ENCODE data around the gene ERC1. TPM values are rescaled to one million over a fixed set of nuclear protein-coding genes. Genes with fewer than 3 reads are reported as not detected.
A peak's percentile ranks its signal among the peaks of the same experiment; 100 is the strongest.

Gene ERC1
- total and polyA plus RNA-seq, 3 experiments from 2014 or later: 11.0 to 24.2 (median 22.6) TPM

DNA sequence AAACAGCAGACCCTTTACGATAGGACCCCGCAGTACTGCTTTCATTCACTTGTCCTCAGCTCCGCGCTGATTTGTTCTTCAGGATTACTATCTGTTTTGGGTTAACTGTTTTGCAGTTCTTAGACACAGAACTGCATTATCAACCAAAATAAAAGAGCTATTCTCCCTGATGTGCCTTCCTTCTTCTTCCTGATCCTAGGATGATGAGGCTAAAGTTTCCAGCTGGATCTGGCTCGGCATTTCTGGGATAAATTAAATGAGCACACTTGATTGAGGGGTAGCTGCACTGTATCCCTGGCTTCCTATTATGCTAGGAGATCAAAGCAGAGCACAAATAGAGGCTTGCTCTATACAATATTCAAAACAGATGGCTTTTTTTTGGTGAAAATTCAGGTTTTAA lies 437.6 kb downstream of the ERC1 start:
- Histone ChIP-seq H3K9me3 (ENCODE audit: low read length) (no peaks in the 10 kb centered on the region), H3K27ac (ENCODE audit: low read depth, low read length) (no peak overlapping the region), H3K4me1 (ENCODE audit: insufficient read depth, low read length) (no peaks in the 10 kb centered on the region), H3K27me3 (ENCODE audit: insufficient read depth, low read length, poor library complexity, severe bottlenecking) (no peaks in the 10 kb centered on the region), H3K36me3 (ENCODE audit: insufficient read depth, low read length) (no peaks in the 10 kb centered on the region), H3K4me3 (ENCODE audit: low read length) (no peak overlapping the region)
- H3K4me3 Mint-ChIP-seq: no peak overlapping the region
- H3K4me1 Mint-ChIP-seq: peaks cover 0 to 2% (median 0%) of the 10 kb centered on the region in 3 donors
- ChIA-PET CTCF (no interaction called here), POLR2A (no interaction called here)
- peaks cover 0 to 1% of the 10 kb centered on the region in 2 donors for H3K27me3 Mint-ChIP-seq
- no peak overlapping the region for H3K27ac Mint-ChIP-seq
- no peak for DNase-seq
- peaks cover 0 to 2% (median 0%) of the 10 kb centered on the region in 3 donors for H3K36me3 Mint-ChIP-seq
- H3K9me3 Mint-ChIP-seq: no peaks in the 10 kb centered on the region

DNA sequence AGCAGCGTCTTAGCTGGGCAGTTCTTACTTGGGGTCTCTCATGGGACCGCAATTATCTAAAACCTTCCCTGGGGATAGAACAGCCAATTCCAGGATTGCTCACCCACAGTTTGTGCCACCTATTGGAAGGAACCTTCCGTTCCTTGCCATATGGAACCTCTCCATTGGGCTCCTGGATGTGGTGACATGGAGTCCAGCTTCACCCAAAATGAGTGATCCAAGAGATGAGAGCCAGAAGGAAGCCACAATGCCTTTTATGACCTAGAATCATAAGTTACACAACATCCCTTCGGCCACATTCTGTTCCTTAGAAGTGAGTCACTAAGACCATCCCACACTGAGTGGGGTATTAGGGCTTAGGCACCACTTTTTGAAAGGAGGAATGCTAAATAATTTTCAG lies 439.0 kb downstream of the ERC1 start:
- no peaks in the 10 kb centered on the region for H3K9me3 Mint-ChIP-seq
- no peak overlapping the region for H3K4me3 ChIP-seq (ENCODE audit: low read length)
- no peaks in the 10 kb centered on the region for H3K4me1 Mint-ChIP-seq
- no peaks in the 10 kb centered on the region for H3K9me3 ChIP-seq (ENCODE audit: low read length)
- no peaks in the 10 kb centered on the region for H3K36me3 ChIP-seq (ENCODE audit: insufficient read depth, low read length)
- DNase-seq: no peak
- ChIA-PET CTCF (no interaction called here), POLR2A (no interaction called here)
- peaks cover 0 to 1% of the 10 kb centered on the region in 2 donors for H3K27me3 Mint-ChIP-seq
- H3K27me3 ChIP-seq (ENCODE audit: insufficient read depth, low read length, poor library complexity, severe bottlenecking): no peaks in the 10 kb centered on the region
- H3K4me1 ChIP-seq (ENCODE audit: insufficient read depth, low read length): no peaks in the 10 kb centered on the region
- H3K27ac Mint-ChIP-seq: no peak overlapping the region
- no peak overlapping the region for H3K27ac ChIP-seq (ENCODE audit: low read depth, low read length)
- no peak overlapping the region for H3K4me3 Mint-ChIP-seq
- H3K36me3 Mint-ChIP-seq: peaks cover 0 to 2% (median 0%) of the 10 kb centered on the region in 3 donors

DNA sequence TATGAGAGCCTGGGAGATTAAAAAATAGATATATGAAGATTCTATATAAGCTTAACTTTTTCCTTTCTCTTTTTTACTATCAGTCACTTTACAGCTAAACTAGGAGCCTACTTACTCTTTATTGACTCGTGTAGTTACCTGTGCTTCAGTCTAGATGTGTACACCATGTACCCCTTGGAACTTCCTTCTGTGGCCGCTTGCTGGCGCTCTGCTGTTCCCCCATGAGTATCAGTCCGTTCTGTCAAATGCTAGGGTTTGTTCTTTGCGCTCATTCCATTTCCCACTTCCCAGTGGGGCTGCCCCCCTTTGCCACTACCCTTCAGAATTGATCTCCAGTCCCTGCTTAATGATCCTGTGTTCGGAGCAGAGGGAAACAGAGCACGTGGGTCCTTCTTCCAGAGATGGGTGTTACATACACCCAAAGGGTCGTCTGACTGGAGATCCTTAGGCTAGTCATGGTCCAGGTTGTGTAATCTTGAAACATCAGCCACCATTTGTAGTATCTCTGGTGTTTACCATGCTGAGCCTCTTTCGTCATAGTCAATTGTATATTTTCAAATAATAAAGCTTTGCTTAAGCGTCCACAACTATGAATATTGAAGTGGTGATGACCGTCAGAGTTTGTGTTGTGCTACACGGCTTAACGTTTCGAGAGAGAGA lies 443.4 kb downstream of the ERC1 start:
- no peak for DNase-seq
- Mint-ChIP-seq H3K27me3 (no peaks in the 10 kb centered on the region), H3K4me1 (no peaks in the 10 kb centered on the region), H3K36me3 (no peaks in the 10 kb centered on the region), H3K9me3 (no peaks in the 10 kb centered on the region), H3K4me3 (no peak overlapping the region), H3K27ac (no peak overlapping the region)
- H3K9me3 ChIP-seq (ENCODE audit: low read length): no peaks in the 10 kb centered on the region
- H3K27ac ChIP-seq (ENCODE audit: low read depth, low read length): no peak overlapping the region
- CTCF ChIA-PET: interaction anchor here (0.9 kb wide), 1 partner anchor 10 kb away, joined by 3 read pairs; no protein-coding TSS in a partner anchor
- no peaks in the 10 kb centered on the region for H3K27me3 ChIP-seq (ENCODE audit: insufficient read depth, low read length, poor library complexity, severe bottlenecking)
- no peaks in the 10 kb centered on the region for H3K4me1 ChIP-seq (ENCODE audit: insufficient read depth, low read length)
- no peaks in the 10 kb centered on the region for H3K36me3 ChIP-seq (ENCODE audit: insufficient read depth, low read length)
- H3K4me3 ChIP-seq (ENCODE audit: low read length): no peak overlapping the region
- POLR2A ChIA-PET: no interaction called here

DNA sequence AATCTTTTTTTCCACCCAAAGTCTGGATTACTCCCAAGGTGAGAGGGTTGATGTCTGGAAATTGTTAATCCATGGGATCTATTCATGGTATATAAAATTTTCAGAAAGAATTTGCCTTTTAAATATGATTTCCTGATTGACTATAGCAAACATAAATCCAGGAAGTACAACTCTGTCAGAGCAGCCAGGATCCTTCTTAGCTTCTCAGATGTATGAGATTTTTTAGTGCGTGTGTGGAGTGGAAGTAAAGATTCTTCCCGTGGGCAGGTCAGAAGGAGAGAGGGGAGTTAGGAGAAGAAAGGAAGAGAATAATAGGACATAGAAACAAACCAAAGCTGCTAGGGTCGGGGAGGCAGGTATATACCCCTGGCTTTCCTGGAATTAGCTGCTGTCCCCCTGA lies 444.0 kb downstream of the ERC1 start:
- no peak overlapping the region for H3K4me3 Mint-ChIP-seq
- Histone ChIP-seq H3K4me1 (ENCODE audit: insufficient read depth, low read length) (no peaks in the 10 kb centered on the region), H3K9me3 (ENCODE audit: low read length) (no peaks in the 10 kb centered on the region), H3K36me3 (ENCODE audit: insufficient read depth, low read length) (no peaks in the 10 kb centered on the region), H3K27me3 (ENCODE audit: insufficient read depth, low read length, poor library complexity, severe bottlenecking) (no peaks in the 10 kb centered on the region), H3K27ac (ENCODE audit: low read depth, low read length) (no peak overlapping the region), H3K4me3 (ENCODE audit: low read length) (no peak overlapping the region)
- no peaks in the 10 kb centered on the region for H3K36me3 Mint-ChIP-seq
- H3K9me3 Mint-ChIP-seq: no peaks in the 10 kb centered on the region
- no peak overlapping the region for H3K27ac Mint-ChIP-seq
- DNase-seq: no peak
- ChIA-PET CTCF (interaction anchor here (0.9 kb wide), 1 partner anchor 11 kb away, joined by 3 read pairs; no protein-coding TSS in a partner anchor), POLR2A (no interaction called here)
- no peaks in the 10 kb centered on the region for H3K4me1 Mint-ChIP-seq
- H3K27me3 Mint-ChIP-seq: no peaks in the 10 kb centered on the region

DNA sequence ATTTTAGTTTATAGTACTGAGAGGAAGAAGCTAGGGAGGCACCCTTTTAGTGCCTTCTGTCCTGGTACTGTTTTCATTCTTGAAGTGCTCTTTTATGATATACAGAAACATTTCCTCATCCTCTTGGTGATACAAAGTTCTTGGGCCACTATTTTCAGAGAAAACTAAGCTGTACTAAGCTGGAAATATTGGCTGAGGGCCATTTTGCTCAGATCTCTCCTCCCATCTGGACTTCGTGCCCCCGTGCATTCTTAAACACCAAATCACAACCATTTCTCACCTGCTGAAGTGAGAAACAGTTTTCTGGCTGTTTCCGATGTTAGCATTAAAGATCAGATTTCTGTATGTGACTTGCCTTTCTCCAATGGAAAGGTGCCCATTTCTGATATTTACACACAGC lies 444.4 kb downstream of the ERC1 start:
- no peak for DNase-seq
- H3K4me1 Mint-ChIP-seq: no peaks in the 10 kb centered on the region
- no peak overlapping the region for H3K4me3 Mint-ChIP-seq
- Histone ChIP-seq H3K27ac (ENCODE audit: low read depth, low read length) (no peak overlapping the region), H3K9me3 (ENCODE audit: low read length) (no peaks in the 10 kb centered on the region), H3K4me1 (ENCODE audit: insufficient read depth, low read length) (no peaks in the 10 kb centered on the region), H3K27me3 (ENCODE audit: insufficient read depth, low read length, poor library complexity, severe bottlenecking) (no peaks in the 10 kb centered on the region), H3K4me3 (ENCODE audit: low read length) (no peak overlapping the region), H3K36me3 (ENCODE audit: insufficient read depth, low read length) (no peaks in the 10 kb centered on the region)
- H3K27ac Mint-ChIP-seq: no peak overlapping the region
- H3K27me3 Mint-ChIP-seq: no peaks in the 10 kb centered on the region
- H3K36me3 Mint-ChIP-seq: no peaks in the 10 kb centered on the region
- no peaks in the 10 kb centered on the region for H3K9me3 Mint-ChIP-seq
- ChIA-PET POLR2A (no interaction called here), CTCF (interaction anchor here (0.9 kb wide), 1 partner anchor 11 kb away, joined by 3 read pairs; no protein-coding TSS in a partner anchor)

DNA sequence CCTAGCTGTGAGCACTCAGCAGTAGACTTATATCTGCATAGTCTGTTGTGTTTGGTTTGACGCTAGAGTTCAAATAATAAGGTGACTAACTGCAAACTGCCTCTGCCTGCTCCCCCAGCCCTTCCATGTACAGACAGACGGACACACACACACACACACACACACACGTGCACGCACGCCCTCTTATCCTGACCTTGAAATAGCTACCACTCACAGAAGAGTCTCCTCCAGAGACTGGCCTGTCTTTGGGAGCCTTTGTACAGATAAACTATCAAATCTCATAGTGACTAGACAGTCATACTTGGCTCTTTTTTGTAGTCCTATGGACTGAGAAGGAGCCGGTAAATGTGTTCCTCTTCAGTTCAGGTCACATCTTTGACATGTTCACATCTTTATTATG lies 445.0 kb downstream of the ERC1 start:
- no peaks in the 10 kb centered on the region for H3K4me1 Mint-ChIP-seq
- ChIA-PET CTCF (interaction anchor here (0.6 kb wide), 1 partner anchor 19 kb away, joined by 3 read pairs; no protein-coding TSS in a partner anchor), POLR2A (no interaction called here)
- H3K27ac Mint-ChIP-seq: no peak overlapping the region
- no peak overlapping the region for H3K4me3 ChIP-seq (ENCODE audit: low read length)
- H3K36me3 ChIP-seq (ENCODE audit: insufficient read depth, low read length): no peaks in the 10 kb centered on the region
- H3K4me1 ChIP-seq (ENCODE audit: insufficient read depth, low read length): no peaks in the 10 kb centered on the region
- H3K27me3 ChIP-seq (ENCODE audit: insufficient read depth, low read length, poor library complexity, severe bottlenecking): no peaks in the 10 kb centered on the region
- no peaks in the 10 kb centered on the region for H3K9me3 Mint-ChIP-seq
- H3K4me3 Mint-ChIP-seq: no peak overlapping the region
- H3K36me3 Mint-ChIP-seq: no peaks in the 10 kb centered on the region
- H3K27me3 Mint-ChIP-seq: no peaks in the 10 kb centered on the region
- H3K27ac ChIP-seq (ENCODE audit: low read depth, low read length): no peak overlapping the region
- DNase-seq: no peak
- no peaks in the 10 kb centered on the region for H3K9me3 ChIP-seq (ENCODE audit: low read length)

DNA sequence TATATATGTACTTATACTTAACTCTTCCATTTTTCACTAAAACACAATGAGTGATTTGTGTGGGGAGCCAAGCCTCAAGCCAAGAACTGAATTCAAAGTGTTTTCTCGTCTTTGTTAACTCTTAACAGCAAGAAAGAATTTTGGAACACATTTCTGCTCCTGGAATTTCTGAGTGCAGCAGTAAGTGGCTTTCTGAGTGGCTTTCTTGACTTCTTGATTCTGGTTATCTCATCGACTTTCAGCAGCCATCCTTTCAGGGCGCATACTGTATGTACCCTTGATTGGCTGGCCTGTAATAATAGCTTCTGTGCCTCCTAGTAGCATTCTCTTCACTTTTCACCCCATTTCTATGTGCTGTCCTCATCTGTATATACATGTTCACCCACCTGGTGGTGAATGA lies 446.0 kb downstream of the ERC1 start:
- Histone ChIP-seq H3K4me1 (ENCODE audit: insufficient read depth, low read length) (no peaks in the 10 kb centered on the region), H3K9me3 (ENCODE audit: low read length) (no peaks in the 10 kb centered on the region), H3K27ac (ENCODE audit: low read depth, low read length) (no peak overlapping the region), H3K4me3 (ENCODE audit: low read length) (no peak overlapping the region), H3K27me3 (ENCODE audit: insufficient read depth, low read length, poor library complexity, severe bottlenecking) (no peaks in the 10 kb centered on the region), H3K36me3 (ENCODE audit: insufficient read depth, low read length) (no peaks in the 10 kb centered on the region)
- H3K9me3 Mint-ChIP-seq: no peaks in the 10 kb centered on the region
- no peak overlapping the region for H3K4me3 Mint-ChIP-seq
- ChIA-PET CTCF (no interaction called here), POLR2A (no interaction called here)
- H3K36me3 Mint-ChIP-seq: peaks cover 0 to 3% (median 2%) of the 10 kb centered on the region in 3 donors
- H3K4me1 Mint-ChIP-seq: no peaks in the 10 kb centered on the region
- no peaks in the 10 kb centered on the region for H3K27me3 Mint-ChIP-seq
- H3K27ac Mint-ChIP-seq: peak overlapping the region in 1 of 8 donors; percentile 12
- DNase-seq: no peak

DNA sequence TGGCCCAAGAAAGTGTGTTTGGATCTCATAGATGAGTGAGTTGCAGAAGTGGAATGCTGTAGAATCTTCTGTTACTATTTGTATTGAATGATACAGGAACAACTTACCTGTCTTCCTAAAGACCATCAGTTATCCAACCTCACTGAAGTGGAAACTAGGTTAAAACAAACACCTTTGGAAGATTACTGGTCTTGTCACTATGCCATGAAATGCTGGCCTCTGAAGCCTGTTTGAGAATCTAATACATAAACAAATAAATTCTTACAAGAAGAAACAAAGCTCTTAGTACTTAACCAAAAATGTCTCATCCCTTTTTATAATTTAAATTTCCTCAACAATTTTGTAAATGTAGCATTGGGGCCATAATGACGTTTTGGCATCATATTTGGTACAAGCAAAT lies 448.2 kb downstream of the ERC1 start:
- H3K9me3 Mint-ChIP-seq: no peaks in the 10 kb centered on the region
- Histone ChIP-seq H3K9me3 (ENCODE audit: low read length) (no peaks in the 10 kb centered on the region), H3K4me3 (ENCODE audit: low read length) (no peak overlapping the region), H3K27ac (ENCODE audit: low read depth, low read length) (no peak overlapping the region), H3K27me3 (ENCODE audit: insufficient read depth, low read length, poor library complexity, severe bottlenecking) (no peaks in the 10 kb centered on the region), H3K36me3 (ENCODE audit: insufficient read depth, low read length) (no peaks in the 10 kb centered on the region), H3K4me1 (ENCODE audit: insufficient read depth, low read length) (no peaks in the 10 kb centered on the region)
- H3K27me3 Mint-ChIP-seq: no peaks in the 10 kb centered on the region
- no peak overlapping the region for H3K27ac Mint-ChIP-seq
- DNase-seq: no peak
- H3K4me1 Mint-ChIP-seq: no peaks in the 10 kb centered on the region
- ChIA-PET CTCF (no interaction called here), POLR2A (no interaction called here)
- H3K36me3 Mint-ChIP-seq: peaks cover 0 to 7% (median 4%) of the 10 kb centered on the region in 3 donors
- no peak overlapping the region for H3K4me3 Mint-ChIP-seq

Measured in CD8-positive, alpha-beta memory T cell (primary cell).